ENCODE results near the gene GSTO2.
"Not testable (repeated sequence)": the region's sequence is repeated elsewhere in the genome, so short reads cannot be mapped to it uniquely, and the experiment has no call there.

Gene GSTO2

GRCh38 chr10:104268713-104269645 is at the start of gene GSTO2:
TSS of gene GSTO2 (plus strand) at chr10:104269184. CDS start at chr10:104274916, 5,732 bp downstream.
- peak; percentile 81 for DNase-seq

DNA sequence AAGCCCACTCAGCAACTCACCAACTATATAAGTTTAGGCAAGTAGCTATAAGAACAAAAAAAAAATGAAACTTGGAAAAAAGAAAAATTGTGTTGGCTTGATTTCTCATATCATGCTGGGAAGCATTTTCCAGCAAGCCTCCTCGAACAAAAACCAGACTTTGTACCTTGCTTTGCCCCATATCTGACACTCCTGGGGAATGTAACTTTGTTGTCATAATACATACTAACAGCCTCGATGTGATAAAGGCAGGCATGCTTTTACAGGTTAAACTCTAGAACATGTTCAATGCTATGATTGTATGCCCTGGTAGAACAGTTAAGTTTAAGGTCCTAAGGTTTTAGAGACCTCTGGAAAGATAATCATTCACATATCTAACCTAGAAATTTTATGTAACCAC is 48.5 kb upstream of the GSTO2 start:
- DNase-seq = no peak

DNA sequence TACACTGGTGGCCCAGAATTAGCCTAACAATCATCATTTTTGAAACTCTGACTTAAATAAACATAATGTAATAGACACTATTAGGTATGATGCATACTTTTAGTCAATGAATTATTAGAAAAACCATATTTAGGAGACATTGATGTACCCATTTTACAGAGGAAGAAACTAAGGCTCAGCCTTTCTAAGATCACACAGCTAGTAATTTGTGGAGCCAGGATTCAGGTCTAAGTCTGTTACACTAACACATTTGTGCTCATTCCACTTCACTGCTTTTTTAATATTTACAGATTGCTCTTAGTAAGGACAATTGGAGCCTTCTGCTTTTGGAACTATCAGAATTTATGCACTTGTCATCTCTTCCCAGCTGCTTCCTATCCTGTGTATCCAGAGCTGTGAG is 45.7 kb upstream of the GSTO2 start:
- DNase-seq = no peak

- DNase-seq = no peak
Observed at GRCh38 chr10:104230490-104230889, 38.5 kb upstream of the GSTO2 start.

DNA sequence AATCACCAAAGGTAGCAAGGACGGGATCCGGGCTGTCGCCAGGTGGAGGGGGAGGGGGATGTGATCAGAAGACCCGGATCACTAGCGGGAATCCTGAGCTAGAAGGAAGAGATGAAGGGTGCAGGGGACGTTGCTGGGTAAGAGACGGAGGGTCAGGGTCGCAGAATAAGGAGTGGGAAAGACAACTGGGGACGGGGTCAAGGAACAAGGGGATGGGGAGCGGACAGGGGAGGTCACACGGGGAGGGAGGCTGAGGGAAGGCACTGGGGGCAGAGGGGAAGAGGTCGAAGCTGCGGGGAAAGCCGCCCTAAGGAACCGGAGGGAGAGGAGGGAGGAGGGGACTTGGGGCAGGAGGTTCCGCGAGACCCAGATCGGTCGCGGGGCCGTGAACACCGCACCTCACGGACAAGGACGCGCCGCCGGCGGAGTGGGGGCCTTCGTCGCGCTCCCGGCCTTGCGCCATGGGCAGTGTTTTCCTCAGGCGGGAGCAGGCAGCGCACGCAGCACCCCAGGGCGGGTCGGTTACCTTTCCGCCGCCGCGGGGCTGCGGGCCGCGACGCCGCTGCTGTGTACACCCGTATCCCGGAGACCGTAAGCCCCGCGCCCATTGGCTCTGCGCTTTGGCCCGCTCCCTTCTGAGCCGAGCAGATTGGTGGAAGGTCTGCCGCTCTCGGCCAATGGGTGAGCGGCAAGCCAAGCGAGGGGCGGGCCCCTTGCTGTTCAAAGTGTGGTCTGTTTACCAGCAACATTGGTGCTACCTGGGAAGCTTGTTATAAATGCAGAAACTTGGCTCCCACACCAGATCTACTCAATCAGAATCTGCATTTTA is 37.0 kb upstream of the GSTO2 start, which contains the start of gene CFAP43:
CFAP43 (minus strand) TSS at position 581 of the 829 bp plus-strand sequence; CDS start at position 463, 118 bp downstream.
- DNase-seq = peak; percentile 76

- no peak for DNase-seq
Observed at GRCh38 chr10:104232613-104233102, 36.3 kb upstream of the GSTO2 start.

DNA sequence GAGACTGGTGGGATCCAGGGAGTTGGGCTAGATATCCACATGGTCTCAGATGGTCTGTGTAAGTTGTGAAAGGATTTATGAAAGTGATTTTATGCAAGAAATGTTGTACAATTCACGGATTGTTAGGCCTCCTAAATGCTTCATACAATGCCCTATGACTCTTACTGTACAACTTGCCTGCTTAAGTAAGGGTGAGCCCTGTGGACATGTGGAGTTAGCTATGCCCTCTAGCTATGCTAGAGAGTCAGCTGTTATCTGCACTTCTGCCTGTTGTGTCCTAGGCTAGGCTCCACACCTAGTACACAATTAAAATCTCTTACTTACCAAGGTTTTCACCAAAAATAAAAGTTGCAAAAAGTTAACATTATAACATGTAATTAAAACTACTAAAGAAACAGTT is 35.2 kb upstream of the GSTO2 start:
- no peak for DNase-seq

GRCh38 chr10:104234934-104235333 is 34.0 kb upstream of the GSTO2 start:
- no peak for DNase-seq

GRCh38 chr10:104235801-104236200 is 33.2 kb upstream of the GSTO2 start:
- DNase-seq = no peak

DNA sequence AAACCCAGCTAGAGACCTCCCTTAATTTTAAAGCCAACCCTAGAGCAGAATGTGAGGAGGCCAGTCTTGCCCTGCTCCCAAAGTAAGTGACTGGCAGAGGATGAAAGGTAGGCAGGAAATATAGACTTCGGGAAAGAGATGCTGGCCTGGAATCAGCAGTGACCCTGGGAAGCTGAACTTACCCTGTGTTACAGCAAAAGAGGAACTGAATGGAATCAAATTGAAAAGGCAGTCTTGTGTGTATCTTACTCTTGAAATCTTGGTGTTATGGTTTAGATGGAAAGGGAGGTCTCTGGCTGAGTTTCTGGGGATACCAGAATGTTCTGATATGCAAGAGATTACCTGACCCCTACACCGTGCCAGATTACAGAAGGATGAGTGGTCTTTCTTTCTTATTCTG is 28.9 kb upstream of the GSTO2 start:
- no peak for DNase-seq

DNA sequence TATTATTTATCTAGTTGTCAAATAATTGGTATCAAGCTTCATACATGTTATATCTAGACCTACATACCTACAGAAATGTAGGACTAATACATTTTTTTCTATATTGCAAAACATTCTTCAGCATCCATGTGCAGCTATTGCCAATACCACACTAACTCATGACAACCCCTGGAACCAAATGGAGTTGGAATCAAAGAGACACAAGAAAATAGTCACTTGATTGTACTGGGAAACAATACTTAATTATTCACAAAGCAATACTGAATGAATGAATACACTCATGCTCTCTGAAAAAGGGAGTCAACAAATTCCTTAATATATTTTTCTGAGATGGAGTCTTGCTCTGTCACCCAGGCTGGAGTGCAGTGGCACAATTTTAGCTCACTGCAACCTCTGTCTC is 26.4 kb upstream of the GSTO2 start:
- DNase-seq = no peak

DNA sequence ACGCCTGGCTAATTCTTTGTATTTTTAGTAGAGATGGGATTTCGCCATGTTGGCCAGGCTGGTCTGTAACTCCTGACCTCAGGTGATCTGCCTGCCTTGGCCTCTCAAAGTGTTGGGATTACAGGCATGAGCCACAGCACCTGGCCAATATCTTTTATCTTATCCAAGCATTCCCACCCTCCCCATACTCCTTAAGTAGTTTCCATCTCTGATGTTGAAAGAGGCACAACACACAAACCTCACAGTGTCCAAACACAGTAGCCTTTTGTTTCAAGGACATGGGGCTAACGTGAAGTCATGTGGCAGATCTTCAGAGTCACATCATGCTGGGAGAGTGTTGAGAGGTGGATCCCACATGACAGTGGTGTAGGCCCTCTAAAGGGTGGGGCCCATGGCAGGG is 26.0 kb upstream of the GSTO2 start:
- not testable (repeated sequence) for DNase-seq

- no peak for DNase-seq
Observed at GRCh38 chr10:104243512-104243911, 25.5 kb upstream of the GSTO2 start.

- no peak for DNase-seq
Observed at GRCh38 chr10:104245066-104245632, 23.8 kb upstream of the GSTO2 start.

GRCh38 chr10:104246976-104247375 is 22.0 kb upstream of the GSTO2 start:
- no peak for DNase-seq

GRCh38 chr10:104247513-104248146 is 21.4 kb upstream of the GSTO2 start:
- no peak for DNase-seq

DNA sequence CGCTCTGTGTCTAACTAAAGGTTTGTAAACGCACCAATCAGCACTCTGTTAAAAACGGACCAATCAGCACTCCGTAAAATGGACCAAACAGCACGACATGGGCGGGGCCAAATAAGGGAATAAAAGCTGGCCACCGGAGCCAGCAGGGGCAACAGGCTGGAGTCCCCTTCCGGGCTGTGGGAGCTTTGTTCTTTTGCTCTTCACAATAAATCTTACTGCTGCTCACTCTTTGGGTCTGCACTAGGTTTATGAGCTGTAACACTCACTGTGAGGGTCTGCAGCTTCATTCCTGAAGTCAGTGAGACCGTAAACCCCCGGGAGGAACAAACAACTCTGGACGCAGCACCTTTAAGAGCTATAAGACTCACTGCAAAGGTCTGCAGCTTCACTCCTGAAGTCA is 20.1 kb upstream of the GSTO2 start:
- not testable (repeated sequence) for DNase-seq

DNA sequence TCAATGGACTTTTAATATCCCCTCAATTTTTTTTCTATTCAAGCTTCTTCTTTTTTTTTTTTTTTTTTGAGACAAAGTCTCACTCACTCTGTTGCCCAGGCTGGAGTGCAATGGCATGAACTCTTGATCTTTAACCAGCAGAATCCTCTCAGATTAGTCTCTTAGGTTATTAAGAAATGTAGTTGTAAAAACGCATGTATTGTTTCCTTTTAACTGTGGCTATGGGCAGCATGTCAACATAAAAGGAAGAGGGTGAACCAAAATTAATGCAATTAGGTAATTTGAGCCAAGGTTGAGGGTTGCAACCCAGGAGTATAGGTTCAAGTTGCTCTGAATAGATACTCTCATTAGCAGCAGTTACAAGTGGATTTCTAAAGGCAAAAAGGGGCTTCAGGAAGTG is 18.6 kb upstream of the GSTO2 start:
- DNase-seq = no peak

DNA sequence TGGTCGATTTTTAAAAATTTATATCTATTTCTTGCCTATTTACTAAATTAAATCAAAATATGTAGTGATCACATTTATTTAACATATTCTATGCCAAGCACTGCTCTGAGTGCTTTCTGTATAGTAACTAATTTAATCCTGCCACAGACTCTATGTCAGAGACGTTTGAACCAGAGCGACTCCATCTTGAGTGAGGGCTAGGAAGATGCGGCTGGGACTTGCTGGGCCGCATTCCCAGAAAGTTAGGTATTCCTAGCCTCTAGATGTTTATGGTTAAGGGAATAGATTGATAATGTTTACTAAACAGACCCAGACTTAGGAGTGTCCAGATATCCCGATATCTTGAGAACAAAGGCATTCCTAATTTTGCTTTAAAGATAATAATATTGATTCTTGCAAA is 17.5 kb upstream of the GSTO2 start:
- no peak for DNase-seq

DNA sequence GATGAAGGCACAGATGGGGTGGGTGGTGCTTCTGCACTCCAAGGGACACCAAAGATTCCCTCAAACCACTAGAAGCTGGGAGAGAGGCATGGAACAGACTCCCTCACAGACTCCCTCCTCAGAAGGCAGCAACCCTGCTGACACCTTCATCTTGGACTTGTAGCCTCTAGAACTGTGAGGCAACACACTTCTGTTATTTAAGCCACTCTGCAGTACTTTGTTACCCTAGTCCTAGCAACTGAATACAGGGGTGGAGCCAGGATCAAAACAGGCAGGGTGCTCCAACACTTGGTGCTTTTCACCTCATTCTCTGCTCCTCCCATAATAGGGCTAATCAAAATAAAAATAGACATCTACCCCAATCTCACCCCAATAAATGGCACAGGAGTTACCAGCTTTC is 16.6 kb upstream of the GSTO2 start:
- DNase-seq = no peak

- no peak for DNase-seq
Observed at GRCh38 chr10:104253106-104253505, 15.9 kb upstream of the GSTO2 start.

DNA sequence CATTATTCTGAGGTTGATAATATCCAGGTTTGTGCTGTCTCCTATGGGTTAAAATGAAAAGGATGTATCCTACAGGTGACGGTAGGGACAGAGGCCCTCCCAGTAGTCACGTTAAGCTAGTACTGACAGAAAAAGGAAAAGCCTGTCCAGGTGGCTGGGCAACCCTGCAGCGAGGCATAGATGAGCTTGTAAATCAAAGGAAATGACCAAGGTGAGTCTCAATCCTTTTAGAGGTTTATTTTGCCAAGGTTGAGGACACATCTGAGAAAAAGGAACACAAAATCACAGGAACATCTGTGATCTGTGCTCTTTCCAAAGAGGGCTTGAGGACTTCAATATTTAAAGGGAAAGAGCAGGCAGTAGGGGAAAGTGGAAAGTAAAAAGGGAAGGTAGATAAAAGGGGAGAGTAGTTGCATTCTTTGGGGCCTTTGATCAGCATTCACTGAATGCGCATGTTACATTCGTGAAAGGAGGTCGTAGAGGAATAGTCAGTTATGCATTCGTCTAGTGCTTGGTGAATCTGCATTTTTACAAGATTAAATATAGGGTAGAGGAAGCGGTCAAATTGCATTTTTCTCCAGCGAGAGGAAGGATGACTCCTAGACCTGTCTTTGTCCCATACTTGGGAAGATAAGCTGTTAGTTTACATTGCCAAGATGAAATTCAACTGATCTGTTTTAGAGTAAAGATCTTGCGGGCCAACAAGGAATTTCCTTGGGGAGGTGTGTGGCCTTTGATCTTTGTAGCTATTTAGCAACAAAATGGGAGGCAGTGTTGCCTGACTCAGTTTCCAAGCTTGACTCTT is 15.2 kb upstream of the GSTO2 start:
- DNase-seq = no peak

Measured in DMS79 (cell line).